Muscle of leg (tissue), 11 donors: ENCODE data around the gene NFIA. TPM values are rescaled to one million over a fixed set of nuclear protein-coding genes. Genes with fewer than 3 reads are reported as not detected.

ENCODE experiments used
- DNase-seq: peaks from one replicate; pipeline ENCODE4 v3.0.0; 2013
- H3K27ac ChIP-seq: one replicate; pipeline ENCODE4 v1.5.1; 2013; ENCODE audit warnings: mild to moderate bottlenecking, low read length, control low read depth
- H3K27me3 ChIP-seq: one replicate; pipeline ENCODE4 v1.6.1; 2013; ENCODE audit warnings: low read length; ENCODE audit not compliant: control insufficient read depth, insufficient read depth
- H3K36me3 ChIP-seq: one replicate; pipeline ENCODE4 v1.6.1; 2013; ENCODE audit warnings: low read length; ENCODE audit not compliant: control insufficient read depth, insufficient read depth
- H3K4me1 ChIP-seq: one replicate; pipeline ENCODE4 v1.6.1; 2013; ENCODE audit warnings: low read length; ENCODE audit not compliant: control insufficient read depth, insufficient read depth
- H3K4me3 ChIP-seq: one replicate; pipeline ENCODE4 v1.5.1; 2013; ENCODE audit warnings: low read length, control low read depth
- H3K9me3 ChIP-seq: replicated peaks from 2 replicates; pipeline ENCODE4 v1.6.1; 2013; ENCODE audit warnings: low read depth, low read length; ENCODE audit not compliant: control insufficient read depth
- WGBS: methylation state at CpG from one replicate; pipeline ENCODE4 v1.1.5; 2013; ENCODE audit warnings: missing lambda C conversion rate; ENCODE audit not compliant: insufficient coverage; 5-methylcytosine and 5-hydroxymethylcytosine counted together
- polyA plus RNA-seq, 8 donors: library from polyadenylated mRNA; unstranded; fragments of 120-200 nt; gene quantifications; one replicate each; pipeline versions ENCODE4 v1.2.1 to v1.2.3, GENCODE V29; 2013; ENCODE audit warnings: inconsistent platforms in 1 of 8, low replicate concordance in 1 of 8; ENCODE audit not compliant: insufficient read length in 8 of 8, insufficient read depth in 1 of 8
- total RNA-seq: library from RNA; stranded (reverse); fragments of 120-200 nt; gene quantifications from one replicate; pipeline ENCODE4 v1.2.4, GENCODE V29; 2013

The NFIA gene
- total and polyA plus RNA-seq, 9 donors, result 21.6 to 41.0 (median 29.7) TPM

DNA sequence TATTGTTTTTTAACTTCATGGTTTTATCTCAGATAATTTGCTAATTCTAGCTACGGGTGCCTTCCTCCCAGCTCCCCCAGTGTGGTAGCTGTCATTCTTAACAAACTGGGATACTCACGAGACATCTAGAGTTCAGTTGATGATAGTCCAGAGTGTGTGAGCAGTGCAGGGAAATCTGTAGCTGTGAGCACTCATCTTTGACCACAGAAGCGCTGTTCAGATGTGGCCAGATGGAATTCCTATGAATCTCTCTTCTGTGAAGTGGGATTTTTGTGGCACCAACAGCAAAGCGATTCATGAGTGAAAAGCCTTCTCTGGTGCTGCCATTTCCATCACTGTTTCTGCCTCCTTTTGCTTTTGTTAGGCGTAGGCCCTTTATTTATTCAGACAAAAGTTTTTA lies 125.1 kb downstream of the NFIA start:
- no peak overlapping the region for H3K4me3 ChIP-seq
- 90% methylated on average over 2 of the region's 5 CpGs for WGBS

GRCh38 chr1:61208172-61208571 lies 125.8 kb downstream of the NFIA start:
- DNase-seq, result peak; percentile 47
- no peaks in the 10 kb centered on the region for H3K9me3 ChIP-seq
- H3K4me3 ChIP-seq, result no peak overlapping the region
- peaks cover 2% of the 10 kb centered on the region for H3K36me3 ChIP-seq
- no peaks in the 10 kb centered on the region for H3K27me3 ChIP-seq
- H3K27ac ChIP-seq, result no peak overlapping the region
- peaks cover 2% of the 10 kb centered on the region for H3K4me1 ChIP-seq

More for the DNA sequence above, 125.1 kb downstream of the NFIA start:
- no peaks in the 10 kb centered on the region for H3K27me3 ChIP-seq
- no peaks in the 10 kb centered on the region for H3K9me3 ChIP-seq
- DNase-seq, result no peak
- no peak overlapping the region for H3K27ac ChIP-seq
- peaks cover 2% of the 10 kb centered on the region for H3K4me1 ChIP-seq
- H3K36me3 ChIP-seq, result peaks cover 2% of the 10 kb centered on the region

- Histone ChIP-seq H3K4me3 (no peak overlapping the region), H3K27me3 (no peaks in the 10 kb centered on the region), H3K4me1 (no peaks in the 10 kb centered on the region), H3K27ac (no peak overlapping the region), H3K9me3 (no peaks in the 10 kb centered on the region), H3K36me3 (peaks cover 3% of the 10 kb centered on the region)
- DNase-seq, result peak; percentile 54
- no CpG with 5 or more reads among the region's 2 CpGs for WGBS
These were observed 126.5 kb downstream of the NFIA start for GRCh38 chr1:61208831-61209230.

- Histone ChIP-seq H3K4me1 (no peaks in the 10 kb centered on the region), H3K9me3 (no peaks in the 10 kb centered on the region), H3K27me3 (no peaks in the 10 kb centered on the region), H3K27ac (no peak overlapping the region), H3K4me3 (no peak overlapping the region), H3K36me3 (peaks cover 6% of the 10 kb centered on the region)
- no CpG with 5 or more reads among the region's 3 CpGs for WGBS
- no peak for DNase-seq
These were observed 128.2 kb downstream of the NFIA start for GRCh38 chr1:61210435-61211154.

GRCh38 chr1:61213245-61214011 lies 131.1 kb downstream of the NFIA start:
- 83% methylated on average over 5 of the region's 12 CpGs for WGBS
- Histone ChIP-seq H3K36me3 (peaks cover 9% of the 10 kb centered on the region), H3K27me3 (no peaks in the 10 kb centered on the region), H3K4me3 (no peak overlapping the region), H3K4me1 (no peaks in the 10 kb centered on the region), H3K9me3 (no peaks in the 10 kb centered on the region), H3K27ac (no peak overlapping the region)
- no peak for DNase-seq

- H3K9me3 ChIP-seq, result no peaks in the 10 kb centered on the region
- no peaks in the 10 kb centered on the region for H3K4me1 ChIP-seq
- DNase-seq, result peak; percentile 58
- whole genome bisulfite sequencing, result no CpG with 5 or more reads among the region's 2 CpGs
- peaks cover 9% of the 10 kb centered on the region for H3K36me3 ChIP-seq
- H3K4me3 ChIP-seq, result no peak overlapping the region
- H3K27ac ChIP-seq, result no peak overlapping the region
- no peaks in the 10 kb centered on the region for H3K27me3 ChIP-seq
These were observed 132.8 kb downstream of the NFIA start for GRCh38 chr1:61215119-61215518.

- H3K9me3 ChIP-seq, result no peaks in the 10 kb centered on the region
- no peaks in the 10 kb centered on the region for H3K27me3 ChIP-seq
- H3K4me3 ChIP-seq, result no peak overlapping the region
- peaks cover 9% of the 10 kb centered on the region for H3K36me3 ChIP-seq
- no peaks in the 10 kb centered on the region for H3K4me1 ChIP-seq
- DNase-seq, result no peak
- WGBS, result 38% methylated on average over 1 of the region's 6 CpGs
- no peak overlapping the region for H3K27ac ChIP-seq
These were observed 133.4 kb downstream of the NFIA start for GRCh38 chr1:61215676-61216289.

DNA sequence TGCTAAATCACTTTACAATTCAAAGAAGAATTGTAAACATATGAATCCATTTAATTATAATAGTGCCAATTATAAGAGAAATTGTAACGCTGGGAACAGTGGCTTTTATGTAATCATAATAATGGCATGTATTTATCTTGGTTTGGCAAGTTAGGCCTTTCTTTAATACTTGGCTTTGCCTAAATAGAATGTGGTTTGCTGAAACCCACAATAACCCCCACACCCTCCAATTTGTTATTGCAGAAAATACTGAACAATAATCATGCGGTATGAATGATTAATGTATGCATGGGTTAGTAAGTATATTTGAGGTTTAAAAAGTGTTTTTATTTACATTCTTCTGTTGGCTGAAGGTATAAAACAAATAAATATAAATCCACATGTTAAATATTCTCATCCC lies 138.2 kb downstream of the NFIA start:
- WGBS, result no CpG with 5 or more reads among the region's 2 CpGs
- Histone ChIP-seq H3K36me3 (peaks cover 3% of the 10 kb centered on the region), H3K4me1 (no peaks in the 10 kb centered on the region)

DNA sequence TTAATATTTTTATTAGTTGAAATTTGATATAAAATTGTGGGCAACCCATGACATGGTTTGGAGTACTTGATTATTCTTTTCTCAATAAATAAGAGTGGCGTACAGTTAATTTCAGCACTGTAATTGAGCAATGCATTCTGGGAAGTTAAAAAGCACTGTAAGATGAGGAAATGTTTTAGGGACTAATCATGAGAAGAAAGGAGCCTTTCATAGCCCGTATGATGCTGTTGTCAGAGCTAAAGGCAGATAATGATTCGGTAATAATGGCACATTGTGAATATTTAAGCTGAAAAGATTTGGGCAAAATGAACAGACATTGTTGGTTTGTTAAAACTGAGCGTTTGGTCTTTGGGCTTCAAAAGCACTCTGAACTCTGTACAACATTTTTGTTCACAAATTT lies 139.3 kb downstream of the NFIA start:
- Histone ChIP-seq H3K4me1 (peaks cover 1% of the 10 kb centered on the region), H3K27ac (no peak overlapping the region), H3K9me3 (no peaks in the 10 kb centered on the region), H3K36me3 (peaks cover 3% of the 10 kb centered on the region), H3K27me3 (no peaks in the 10 kb centered on the region), H3K4me3 (no peak overlapping the region)
- WGBS, result 22% methylated on average over 1 of the region's 4 CpGs
- DNase-seq, result no peak

More for the DNA sequence above, 138.2 kb downstream of the NFIA start:
- Histone ChIP-seq H3K27me3 (no peaks in the 10 kb centered on the region), H3K9me3 (no peaks in the 10 kb centered on the region), H3K27ac (no peak overlapping the region), H3K4me3 (no peak overlapping the region)
- no peak for DNase-seq

- Histone ChIP-seq H3K27ac (no peak overlapping the region), H3K4me1 (peaks cover 5% of the 10 kb centered on the region), H3K9me3 (no peaks in the 10 kb centered on the region), H3K36me3 (peaks cover 3% of the 10 kb centered on the region), H3K27me3 (no peaks in the 10 kb centered on the region), H3K4me3 (no peak overlapping the region)
- DNase-seq, result no peak
- no CpG with 5 or more reads among the region's 2 CpGs for WGBS
These were observed 139.9 kb downstream of the NFIA start for GRCh38 chr1:61222240-61222639.
